CD4-positive, alpha-beta T cell (primary cell): ENCODE measurements around the gene MYL6. TPM values are rescaled to one million over a fixed set of nuclear protein-coding genes. Genes with fewer than 3 reads are reported as not detected.

Source experiments
- ATAC-seq: fragments of 200-7000 bp; cut with Tn5 transposase; one replicate; pipeline ENCODE4 v1.10.0; 2022; ENCODE audit warnings: mild to moderate bottlenecking; ENCODE audit not compliant: poor library complexity
- CTCF ChIA-PET: fragments of 350-600 bp; sonication (Branson Sonifier 250); formaldehyde crosslinking; loops from one replicate; lab custom pipeline; 2021; ENCODE audit warnings: antibody characterized with exemption, inconsistent platforms; lab: Charles Lee
- POLR2A ChIA-PET: fragments of 350-600 bp; sonication (Branson Sonifier 250); formaldehyde crosslinking; loops from one replicate; lab custom pipeline; 2021; ENCODE audit warnings: antibody characterized with exemption, inconsistent platforms; lab: Charles Lee
- DNase-seq, 14 experiments: peaks; one replicate each; pipeline ENCODE4 v3.0.0-alpha.2; 2013 to 2020; ENCODE audit warnings: mixed read lengths in 2 of 14
- H3K27ac ChIP-seq, 2 donors: one replicate each; pipeline versions ENCODE4 v1.5.1 to v1.7.0; 2013; ENCODE audit warnings: low read length in 2 of 2, low read depth in 1 of 2, mild to moderate bottlenecking in 1 of 2
- H3K27me3 ChIP-seq, 2 experiments: 1 replicate in 1 of 2; 2 replicates in 1 of 2; pipeline versions ENCODE4 v1.6.1 to v1.7.0; 2013; ENCODE audit warnings: low read length in 2 of 2, control low read depth in 1 of 2, mild to moderate bottlenecking in 1 of 2, moderate library complexity in 1 of 2; ENCODE audit not compliant: insufficient read depth in 2 of 2, control insufficient read depth in 1 of 2
- H3K36me3 ChIP-seq: one replicate; pipeline ENCODE4 v1.6.1; 2013; ENCODE audit warnings: low read length, control low read depth; ENCODE audit not compliant: insufficient read depth
- H3K4me1 ChIP-seq: one replicate; pipeline ENCODE4 v1.6.1; 2013; ENCODE audit warnings: low read length, control low read depth; ENCODE audit not compliant: insufficient read depth
- H3K4me3 ChIP-seq: one replicate; pipeline ENCODE4 v1.5.1; 2013; ENCODE audit warnings: mild to moderate bottlenecking, low read length, moderate library complexity
- H3K9me3 ChIP-seq, 2 experiments: 1 replicate in 1 of 2; 2 replicates in 1 of 2; pipeline versions ENCODE4 v1.6.1 to v1.7.0; 2013; ENCODE audit warnings: low read length in 2 of 2, mild to moderate bottlenecking in 2 of 2, control low read depth in 1 of 2, moderate library complexity in 1 of 2; ENCODE audit not compliant: control insufficient read depth in 1 of 2, insufficient read depth in 1 of 2
- H3K27ac Mint-ChIP-seq: one replicate; pipeline ENCODE4 v1.8.0; 2020; ENCODE audit warnings: mixed read lengths
- H3K27me3 Mint-ChIP-seq: one replicate; pipeline ENCODE4 v1.8.0; 2021; ENCODE audit warnings: mixed read lengths
- H3K36me3 Mint-ChIP-seq: one replicate; pipeline ENCODE4 v1.8.0; 2021; ENCODE audit warnings: low read depth, mixed read lengths
- H3K4me1 Mint-ChIP-seq: one replicate; pipeline ENCODE4 v1.8.0; 2021; ENCODE audit warnings: low read depth, mixed read lengths
- H3K4me3 Mint-ChIP-seq: one replicate; pipeline ENCODE4 v1.8.0; 2020; ENCODE audit warnings: mild to moderate bottlenecking, mixed read lengths
- H3K9me3 Mint-ChIP-seq: one replicate; pipeline ENCODE4 v1.8.0; 2020; ENCODE audit warnings: mixed read lengths
- intact Hi-C, 2 experiments: fragments of 100-400 bp; cut with DNase I in 1 of 2; cut with micrococcal nuclease in 1 of 2; formaldehyde crosslinking; loops; one replicate each; pipeline versions ENCODE4 v1.15.1 to v1.9.0; 2023 to 2025; cut with DNase I, micrococcal nuclease
- total RNA-seq, 174 experiments: library from RNA in 2 of 174; stranded (reverse) in 2 of 174; gene quantifications; one replicate each; pipeline ENCODE4 v1.2.3 and lab custom pipeline; 2021 to 2026
- TF ChIP-seq, protein P1 (sequence below): fragments of 200-600 bp; IDR thresholded peaks from one replicate; pipeline ENCODE4 v1.8.0; 2022; ENCODE audit warnings: antibody characterized with exemption, mild to moderate bottlenecking

Gene MYL6
- total RNA-seq, 2 experiments from 2014 or later = 670 to 673 TPM

DNA sequence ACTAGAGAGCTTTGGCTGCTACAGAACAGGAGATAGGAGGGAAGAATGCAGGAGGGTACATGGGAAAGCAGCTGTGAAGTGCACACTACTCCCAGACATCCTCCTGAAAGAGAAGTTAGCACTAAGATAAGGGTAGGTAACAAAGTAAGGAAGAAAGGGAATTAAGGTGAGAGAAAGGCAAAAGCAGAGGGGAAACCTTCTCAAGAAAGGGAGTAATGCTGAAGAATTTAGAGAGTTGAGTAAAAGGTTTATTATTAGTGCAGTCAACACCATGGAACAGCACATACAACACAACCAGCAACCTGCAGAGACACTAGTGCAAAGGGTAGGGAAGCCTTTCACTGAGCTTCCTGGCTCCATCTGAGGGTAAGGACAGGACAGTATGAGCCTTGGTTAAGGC, 46.1 kb downstream of the MYL6 start:
- Mint-ChIP-seq H3K9me3 (no peaks in the 10 kb centered on the region), H3K4me1 (peaks cover 6% of the 10 kb centered on the region), H3K4me3 (no peak overlapping the region), H3K27ac (no peak overlapping the region), H3K27me3 (no peaks in the 10 kb centered on the region), H3K36me3 (peaks cover 43% of the 10 kb centered on the region)
- ATAC-seq (no peak), DNase-seq (no peak)
- CTCF ChIA-PET = interaction anchor here (4.2 to 4.5 kb wide), 2 partner anchors 15 to 18 kb away, joined by 14 to 26 read pairs; partner anchors contain the start of genes NABP2, RNF41 and SMARCC2
- Histone ChIP-seq H3K4me3 (no peak overlapping the region), H3K27me3 (no peaks in the 10 kb centered on the region), H3K27ac (no peak overlapping the region), H3K36me3 (peaks cover 41% of the 10 kb centered on the region), H3K9me3 (no peaks in the 10 kb centered on the region), H3K4me1 (no peaks in the 10 kb centered on the region)
- intact Hi-C loops = no loop called here
- POLR2A ChIA-PET = interaction anchor here (1.6 kb wide), 1 partner anchor 15 kb away, joined by 3 read pairs; no protein-coding TSS in a partner anchor
- TF ChIP-seq, protein P1, sequence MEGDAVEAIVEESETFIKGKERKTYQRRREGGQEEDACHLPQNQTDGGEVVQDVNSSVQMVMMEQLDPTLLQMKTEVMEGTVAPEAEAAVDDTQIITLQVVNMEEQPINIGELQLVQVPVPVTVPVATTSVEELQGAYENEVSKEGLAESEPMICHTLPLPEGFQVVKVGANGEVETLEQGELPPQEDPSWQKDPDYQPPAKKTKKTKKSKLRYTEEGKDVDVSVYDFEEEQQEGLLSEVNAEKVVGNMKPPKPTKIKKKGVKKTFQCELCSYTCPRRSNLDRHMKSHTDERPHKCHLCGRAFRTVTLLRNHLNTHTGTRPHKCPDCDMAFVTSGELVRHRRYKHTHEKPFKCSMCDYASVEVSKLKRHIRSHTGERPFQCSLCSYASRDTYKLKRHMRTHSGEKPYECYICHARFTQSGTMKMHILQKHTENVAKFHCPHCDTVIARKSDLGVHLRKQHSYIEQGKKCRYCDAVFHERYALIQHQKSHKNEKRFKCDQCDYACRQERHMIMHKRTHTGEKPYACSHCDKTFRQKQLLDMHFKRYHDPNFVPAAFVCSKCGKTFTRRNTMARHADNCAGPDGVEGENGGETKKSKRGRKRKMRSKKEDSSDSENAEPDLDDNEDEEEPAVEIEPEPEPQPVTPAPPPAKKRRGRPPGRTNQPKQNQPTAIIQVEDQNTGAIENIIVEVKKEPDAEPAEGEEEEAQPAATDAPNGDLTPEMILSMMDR = no peak

DNA sequence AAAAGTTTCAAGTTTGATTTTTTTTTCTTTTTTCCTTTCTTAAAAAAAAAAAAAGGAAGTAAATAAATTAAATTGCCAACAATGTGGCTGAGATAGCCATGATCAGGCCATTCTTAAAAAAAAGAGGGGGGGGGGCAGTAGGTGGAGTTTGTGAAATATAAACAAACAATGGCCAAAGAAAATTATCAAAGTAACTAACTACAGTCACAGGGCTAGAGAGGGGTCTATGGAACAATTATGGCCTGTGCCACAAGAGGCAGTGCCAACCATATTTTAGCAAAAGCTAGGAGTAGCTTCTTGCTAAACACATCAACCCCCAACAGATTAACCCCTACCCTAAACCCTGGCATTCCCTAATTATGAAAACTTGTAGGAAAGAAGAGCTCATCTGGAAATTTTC, 47.3 kb downstream of the MYL6 start:
- H3K36me3 Mint-ChIP-seq = peaks cover 52% of the 10 kb centered on the region
- intact Hi-C loops = loop anchor here in 1 of 2 experiments (5.0 kb wide), 1 partner anchor 257 kb away; no protein-coding TSS in a partner anchor
- peaks cover 6% of the 10 kb centered on the region for H3K4me1 Mint-ChIP-seq
- no peak overlapping the region for H3K4me3 Mint-ChIP-seq
- peak; percentile 65 for ATAC-seq
- Histone ChIP-seq H3K4me1 (no peaks in the 10 kb centered on the region), H3K27ac (no peak overlapping the region), H3K27me3 (no peaks in the 10 kb centered on the region), H3K36me3 (peaks cover 50% of the 10 kb centered on the region), H3K4me3 (no peak overlapping the region), H3K9me3 (no peaks in the 10 kb centered on the region)
- ChIA-PET POLR2A (interaction anchor here (1.1 to 2.1 kb wide), 3 partner anchors 15 to 16 kb away, joined by 3 to 10 read pairs (median 3); partner anchors contain the start of gene RNF41), CTCF (interaction anchor here (0.7 to 4.5 kb wide), 6 partner anchors 9 to 87 kb away, joined by 3 to 26 read pairs (median 6); partner anchors contain the start of genes NABP2, RNF41 and SMARCC2)
- H3K27me3 Mint-ChIP-seq = no peaks in the 10 kb centered on the region
- TF ChIP-seq, protein P1 = no peak
- no peaks in the 10 kb centered on the region for H3K9me3 Mint-ChIP-seq
- DNase-seq = no peak
- no peak overlapping the region for H3K27ac Mint-ChIP-seq

DNA sequence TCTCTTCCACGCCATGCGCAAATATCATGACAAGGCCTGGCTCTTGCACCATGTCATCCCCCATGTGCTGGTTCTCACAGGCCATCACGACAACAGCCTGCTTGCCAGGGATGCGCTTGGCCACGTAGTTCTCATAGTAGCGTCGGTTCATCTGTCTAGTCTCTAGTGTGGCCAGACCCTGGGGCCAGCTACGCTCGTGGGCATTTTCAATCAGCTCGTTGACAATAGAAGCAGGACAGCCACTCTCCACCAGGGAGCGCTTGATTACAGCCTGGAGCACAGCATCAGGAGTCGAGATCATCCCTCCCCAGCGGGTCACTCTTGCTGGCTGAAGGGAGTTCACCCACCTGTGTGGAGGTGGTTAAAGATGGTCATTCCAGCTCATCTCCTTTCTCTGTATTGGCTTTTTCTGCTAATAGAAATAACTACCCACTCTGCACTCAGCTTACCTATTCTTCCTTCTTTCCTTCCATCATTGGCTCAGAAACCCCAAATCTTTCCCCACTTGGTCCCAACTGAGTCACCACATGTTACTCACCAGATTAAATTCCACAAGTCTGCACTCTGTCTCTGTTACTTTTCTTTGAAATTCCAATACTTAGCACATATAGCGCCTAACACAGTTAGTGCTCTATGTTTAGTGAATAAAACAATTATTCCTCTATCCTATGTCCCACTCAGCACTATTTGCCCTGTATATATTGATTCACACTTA, 48.5 kb downstream of the MYL6 start:
- H3K4me1 ChIP-seq = no peaks in the 10 kb centered on the region
- Mint-ChIP-seq H3K4me3 (no peak overlapping the region), H3K36me3 (peaks cover 64% of the 10 kb centered on the region), H3K27me3 (no peaks in the 10 kb centered on the region), H3K9me3 (no peaks in the 10 kb centered on the region), H3K4me1 (peaks cover 6% of the 10 kb centered on the region), H3K27ac (peak overlapping the region; percentile 40)
- H3K9me3 ChIP-seq = no peaks in the 10 kb centered on the region
- ATAC-seq = peak; percentile 65
- peak in 11 of 14 experiments; percentile 17 to 64 (median 25) for DNase-seq
- H3K4me3 ChIP-seq = no peak overlapping the region
- CTCF ChIA-PET = interaction anchor here (0.7 to 4.5 kb wide), 7 partner anchors 10 to 85 kb away, joined by 3 to 26 read pairs (median 6); partner anchors contain the start of genes ANKRD52, NABP2, RNF41 and SMARCC2
- H3K27ac ChIP-seq = no peak overlapping the region
- TF ChIP-seq, protein P1 = no peak
- intact Hi-C loops = loop anchor here in 1 of 2 experiments (5.0 kb wide), 1 partner anchor 256 kb away; no protein-coding TSS in a partner anchor
- POLR2A ChIA-PET = interaction anchor here (0.6 to 2.1 kb wide), 5 partner anchors 9 to 258 kb away, joined by 3 to 10 read pairs (median 4); partner anchors contain the start of genes PA2G4 and RNF41
- no peaks in the 10 kb centered on the region for H3K27me3 ChIP-seq
- H3K36me3 ChIP-seq = peaks cover 59% of the 10 kb centered on the region
